Gastrocnemius medialis (tissue), 4 donors: Measurements from ENCODE around the gene SND1.

Source experiments
- POLR2A ChIP-seq, 2 donors: fragments of 450-650 bp; IDR thresholded peaks; one replicate each; pipeline ENCODE4 v1.6.1; 2017; ENCODE audit warnings: antibody characterized with exemption in 2 of 2, mild to moderate bottlenecking in 2 of 2, moderate library complexity in 2 of 2
- TF ChIP-seq, protein P1 (sequence below), 5 experiments: fragments of 450-650 bp in 3 of 5; fragments of 200-600 bp in 2 of 5; sonication (generic) in 2 of 5; IDR thresholded peaks in 4 of 5; conservative IDR thresholded peaks in 1 of 5; 1 replicate in 4 of 5; 2 replicates in 1 of 5; pipeline ENCODE4 v1.5.1; 2016 to 2019; ENCODE audit warnings: antibody characterized with exemption in 5 of 5, mild to moderate bottlenecking in 3 of 5, moderate library complexity in 3 of 5

DNA sequence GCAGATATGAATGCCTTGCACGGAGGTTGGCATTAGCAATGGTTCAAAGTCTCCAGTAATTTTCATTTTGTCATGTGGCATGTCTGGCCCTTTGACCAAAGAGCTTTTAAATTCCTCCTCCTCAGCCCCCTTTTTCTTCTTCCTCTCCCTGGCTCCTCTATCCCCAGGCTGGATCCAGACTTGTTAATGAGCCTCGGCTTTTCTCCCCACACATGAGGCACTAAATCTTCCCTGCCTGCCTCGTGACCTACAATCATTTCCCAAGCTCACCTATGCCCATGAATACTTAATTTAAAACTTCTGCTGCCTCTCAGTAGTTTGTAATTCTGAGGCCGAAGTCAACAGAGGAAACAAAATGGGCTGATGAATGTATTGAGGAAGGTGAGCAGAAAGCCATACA lies 402.5 kb downstream of the SND1 start:
- TF ChIP-seq, protein P1, sequence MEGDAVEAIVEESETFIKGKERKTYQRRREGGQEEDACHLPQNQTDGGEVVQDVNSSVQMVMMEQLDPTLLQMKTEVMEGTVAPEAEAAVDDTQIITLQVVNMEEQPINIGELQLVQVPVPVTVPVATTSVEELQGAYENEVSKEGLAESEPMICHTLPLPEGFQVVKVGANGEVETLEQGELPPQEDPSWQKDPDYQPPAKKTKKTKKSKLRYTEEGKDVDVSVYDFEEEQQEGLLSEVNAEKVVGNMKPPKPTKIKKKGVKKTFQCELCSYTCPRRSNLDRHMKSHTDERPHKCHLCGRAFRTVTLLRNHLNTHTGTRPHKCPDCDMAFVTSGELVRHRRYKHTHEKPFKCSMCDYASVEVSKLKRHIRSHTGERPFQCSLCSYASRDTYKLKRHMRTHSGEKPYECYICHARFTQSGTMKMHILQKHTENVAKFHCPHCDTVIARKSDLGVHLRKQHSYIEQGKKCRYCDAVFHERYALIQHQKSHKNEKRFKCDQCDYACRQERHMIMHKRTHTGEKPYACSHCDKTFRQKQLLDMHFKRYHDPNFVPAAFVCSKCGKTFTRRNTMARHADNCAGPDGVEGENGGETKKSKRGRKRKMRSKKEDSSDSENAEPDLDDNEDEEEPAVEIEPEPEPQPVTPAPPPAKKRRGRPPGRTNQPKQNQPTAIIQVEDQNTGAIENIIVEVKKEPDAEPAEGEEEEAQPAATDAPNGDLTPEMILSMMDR (IDR thresholded peaks at IDR 0.05 in 4 of 5, conservative IDR thresholded peaks at IDR 0.05 in 1 of 5): no peak
- no peak for TF ChIP-seq POLR2A (IDR thresholded peaks at IDR 0.05)
